Coronary artery (tissue), 2 donors: Measurements from ENCODE around the gene ZNF92.
"Not testable (repeated sequence)": the region's sequence is repeated elsewhere in the genome, so short reads cannot be mapped to it uniquely, and the experiment has no call there.

Experiments
- DNase-seq: peaks from one replicate; pipeline ENCODE4 v3.0.0-alpha.2; 2017; ENCODE audit warnings: low spot score
- H3K27ac ChIP-seq, 2 donors: fragments of 200-600 bp; sonication (generic); one replicate each; pipeline ENCODE4 v1.5.1; 2016 to 2019
- H3K4me3 ChIP-seq: fragments of 200-600 bp; sonication (generic); 2 replicates; pipeline ENCODE4 v1.5.1; 2016; ENCODE audit warnings: mild to moderate bottlenecking, moderate library complexity
- CTCF ChIP-seq: fragments of 200-600 bp; sonication (generic); IDR thresholded peaks from one replicate; pipeline ENCODE4 v1.5.1; 2019; ENCODE audit warnings: antibody characterized with exemption

ZNF92 gene

GRCh38 chr7:65373608-65374351 lies at the start of gene ZNF92:
Gene ZNF92, plus strand, starts transcription at chr7:65373855. Its CDS starts 143 bp downstream, at chr7:65373998.
- TF ChIP-seq CTCF: no peak
- Histone ChIP-seq H3K27ac (peak within 1 kb of the TSS; percentile 67 to 87), H3K4me3 (peak within 1 kb of the TSS; percentile 81)
- DNase-seq: peak; percentile 95

GRCh38 chr7:65325793-65326432 lies 47.7 kb upstream of the ZNF92 start:
- Histone ChIP-seq H3K4me3 (no peak overlapping the region), H3K27ac (no peak overlapping the region)
- no peak for DNase-seq
- no peak for TF ChIP-seq CTCF

GRCh38 chr7:65338346-65338745 lies 35.3 kb upstream of the ZNF92 start:
- Histone ChIP-seq H3K27ac (no peak overlapping the region), H3K4me3 (no peak overlapping the region)
- no peak for TF ChIP-seq CTCF
- DNase-seq: no peak

- Histone ChIP-seq H3K27ac (no peak overlapping the region), H3K4me3 (no peak overlapping the region)
- no peak for DNase-seq
- TF ChIP-seq CTCF: no peak
Measured at GRCh38 chr7:65339257-65339656, 34.4 kb upstream of the ZNF92 start.

- Histone ChIP-seq H3K27ac (no peak overlapping the region), H3K4me3 (no peak overlapping the region)
- no peak for TF ChIP-seq CTCF
- DNase-seq: no peak
Measured at GRCh38 chr7:65342723-65343629, 30.7 kb upstream of the ZNF92 start.

GRCh38 chr7:65344541-65344940 lies 29.1 kb upstream of the ZNF92 start:
- not testable (repeated sequence) for DNase-seq, H3K27ac ChIP-seq, H3K4me3 ChIP-seq

- H3K27ac ChIP-seq: no peak overlapping the region
- TF ChIP-seq CTCF: no peak
- no peak overlapping the region for H3K4me3 ChIP-seq
- DNase-seq: no peak
Measured at GRCh38 chr7:65354263-65354662, 19.4 kb upstream of the ZNF92 start.
